ENCODE measurements around the gene ZNF280D. TPM values are rescaled to one million over a fixed set of nuclear protein-coding genes. Genes with fewer than 3 reads are reported as not detected.
A peak's percentile ranks its signal among the peaks of the same experiment; 100 is the strongest.

ZNF280D gene
- total RNA-seq, 2 donors from 2014 or later: 24.9 to 27.4 TPM

DNA sequence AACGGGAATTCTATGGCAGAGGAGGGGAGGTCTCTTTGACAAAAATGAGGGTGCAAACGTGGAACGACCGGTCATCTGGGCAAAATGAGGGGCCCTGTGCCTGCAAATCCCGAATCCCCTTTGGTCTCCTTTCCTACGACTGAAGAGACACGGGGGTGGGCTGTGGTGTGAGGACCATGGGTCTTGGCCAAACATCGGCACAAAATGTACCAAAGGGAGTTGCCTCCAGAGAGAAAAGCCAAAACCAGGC, 498 bp downstream of the ZNF280D start:
- peak; percentile 45 for DNase-seq

DNA sequence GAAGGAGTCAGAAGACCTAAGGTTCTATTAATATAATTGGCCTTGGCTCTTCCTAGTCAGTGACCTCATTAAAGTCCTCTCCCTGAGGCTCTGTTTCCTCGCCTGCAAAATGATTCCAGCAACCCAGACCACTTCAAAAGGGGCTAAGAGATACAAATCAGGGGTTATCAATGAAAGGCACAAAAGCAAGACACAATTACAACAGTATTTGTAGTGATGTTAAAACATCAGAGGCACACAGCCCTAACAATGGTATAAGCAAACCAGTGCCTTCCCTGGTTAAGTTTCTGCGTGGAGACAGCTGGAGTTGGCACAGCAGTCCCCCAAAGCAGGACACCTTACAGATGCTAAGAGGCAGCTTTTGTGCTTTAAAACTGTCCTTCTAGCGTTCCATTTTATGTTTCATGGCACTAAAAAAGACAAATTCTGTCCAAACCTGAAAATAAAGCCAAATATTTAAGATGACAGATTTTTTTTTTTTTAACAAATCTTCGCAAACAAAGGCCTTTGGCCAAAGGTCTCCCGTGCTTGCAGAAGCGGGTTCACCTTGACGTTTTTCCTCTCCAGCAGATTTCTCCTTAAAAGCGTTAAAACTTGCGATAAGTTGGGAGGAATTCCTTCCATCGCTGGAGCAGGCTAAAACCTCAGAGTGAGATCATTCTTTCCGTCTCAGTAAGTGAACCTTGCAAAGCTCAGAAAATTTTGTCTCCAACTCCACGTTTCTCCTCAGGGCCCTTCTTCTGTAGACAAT, 999 bp downstream of the ZNF280D start:
- peak; percentile 27 for DNase-seq
- intact Hi-C loops (cut with DNase I): no loop called here
- TF ChIP-seq, protein P1, sequence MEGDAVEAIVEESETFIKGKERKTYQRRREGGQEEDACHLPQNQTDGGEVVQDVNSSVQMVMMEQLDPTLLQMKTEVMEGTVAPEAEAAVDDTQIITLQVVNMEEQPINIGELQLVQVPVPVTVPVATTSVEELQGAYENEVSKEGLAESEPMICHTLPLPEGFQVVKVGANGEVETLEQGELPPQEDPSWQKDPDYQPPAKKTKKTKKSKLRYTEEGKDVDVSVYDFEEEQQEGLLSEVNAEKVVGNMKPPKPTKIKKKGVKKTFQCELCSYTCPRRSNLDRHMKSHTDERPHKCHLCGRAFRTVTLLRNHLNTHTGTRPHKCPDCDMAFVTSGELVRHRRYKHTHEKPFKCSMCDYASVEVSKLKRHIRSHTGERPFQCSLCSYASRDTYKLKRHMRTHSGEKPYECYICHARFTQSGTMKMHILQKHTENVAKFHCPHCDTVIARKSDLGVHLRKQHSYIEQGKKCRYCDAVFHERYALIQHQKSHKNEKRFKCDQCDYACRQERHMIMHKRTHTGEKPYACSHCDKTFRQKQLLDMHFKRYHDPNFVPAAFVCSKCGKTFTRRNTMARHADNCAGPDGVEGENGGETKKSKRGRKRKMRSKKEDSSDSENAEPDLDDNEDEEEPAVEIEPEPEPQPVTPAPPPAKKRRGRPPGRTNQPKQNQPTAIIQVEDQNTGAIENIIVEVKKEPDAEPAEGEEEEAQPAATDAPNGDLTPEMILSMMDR (IDR thresholded peaks at IDR 0.05): no peak
- peak overlapping the region; percentile 87 to 88 for H3K9ac ChIP-seq (ENCODE audit: low read depth in 2 of 2, low read length in 2 of 2)
- H3K36me3 ChIP-seq: no peaks in the 10 kb centered on the region
- H3K9me3 ChIP-seq: no peaks in the 10 kb centered on the region
- H3K27me3 ChIP-seq: no peaks in the 10 kb centered on the region
- peak overlapping the region; percentile 61 for H3K4me3 ChIP-seq
- peak overlapping the region; percentile 94 for H3K27ac ChIP-seq
- no peaks in the 10 kb centered on the region for H3K4me1 ChIP-seq

More for the DNA sequence above, 498 bp downstream of the ZNF280D start:
- Histone ChIP-seq H3K36me3 (no peaks in the 10 kb centered on the region), H3K27me3 (no peaks in the 10 kb centered on the region), H3K9me3 (no peaks in the 10 kb centered on the region), H3K4me1 (peaks cover under 1% of the 10 kb centered on the region), H3K4me3 (peak overlapping the region; percentile 61), H3K9ac (ENCODE audit: low read depth in 2 of 2, low read length in 2 of 2) (peak overlapping the region; percentile 87 to 88), H3K27ac (peak overlapping the region; percentile 94)
- TF ChIP-seq, protein P1 (IDR thresholded peaks at IDR 0.05): no peak
- intact Hi-C loops (cut with DNase I): no loop called here

DNA sequence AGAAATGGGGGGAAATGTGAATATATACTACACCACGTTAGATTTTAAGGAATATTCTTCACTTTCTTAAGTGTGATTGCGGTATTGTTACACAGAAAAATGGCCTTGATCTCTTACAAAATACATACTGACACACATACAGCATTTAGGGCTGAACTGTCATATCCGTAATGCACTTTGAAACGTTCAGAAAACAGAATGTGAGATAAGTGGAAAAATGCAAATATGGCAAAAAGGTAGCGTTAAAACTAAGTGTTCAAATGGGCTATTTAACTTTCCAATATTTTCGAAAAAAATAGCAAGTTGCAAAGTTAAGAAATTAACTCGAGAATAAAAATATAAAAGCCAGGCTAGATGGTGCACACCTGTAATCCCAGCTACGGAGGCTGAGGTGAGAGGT, 1.8 kb downstream of the ZNF280D start:
- Histone ChIP-seq H3K9ac (ENCODE audit: low read depth in 2 of 2, low read length in 2 of 2) (peak overlapping the region; percentile 40 to 87), H3K27me3 (no peaks in the 10 kb centered on the region), H3K4me1 (no peaks in the 10 kb centered on the region), H3K9me3 (no peaks in the 10 kb centered on the region), H3K4me3 (no peak overlapping the region), H3K27ac (peak overlapping the region; percentile 94), H3K36me3 (no peaks in the 10 kb centered on the region)
- TF ChIP-seq, protein P1 (IDR thresholded peaks at IDR 0.05): no peak
- intact Hi-C loops (cut with DNase I): no loop called here
- no peak for DNase-seq

DNA sequence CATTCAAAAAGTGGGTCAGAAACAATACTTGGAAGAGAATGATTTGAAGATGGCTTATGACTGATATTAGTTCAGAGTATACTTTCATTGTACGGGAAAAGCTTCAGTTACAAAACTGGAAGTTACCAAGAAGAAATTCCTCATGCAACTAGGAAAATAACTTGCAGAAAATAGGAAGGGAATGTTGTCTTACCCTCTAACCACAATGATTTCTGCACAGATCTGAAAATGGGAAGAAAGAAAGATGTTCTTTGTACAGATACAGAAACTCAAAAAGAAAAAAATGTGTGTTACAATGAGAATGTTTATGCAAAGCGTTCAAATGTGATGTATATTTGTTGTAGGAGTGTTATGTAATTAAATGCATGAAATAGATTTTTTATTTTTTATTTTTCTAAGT, 3.7 kb downstream of the ZNF280D start:
- intact Hi-C loops (cut with DNase I): no loop called here
- Histone ChIP-seq H3K9ac (ENCODE audit: low read depth in 2 of 2, low read length in 2 of 2) (no peak overlapping the region), H3K4me3 (no peak overlapping the region), H3K27ac (no peak overlapping the region), H3K9me3 (no peaks in the 10 kb centered on the region), H3K36me3 (no peaks in the 10 kb centered on the region), H3K27me3 (no peaks in the 10 kb centered on the region), H3K4me1 (no peaks in the 10 kb centered on the region)
- no peak for DNase-seq
- TF ChIP-seq, protein P1 (IDR thresholded peaks at IDR 0.05): no peak

DNA sequence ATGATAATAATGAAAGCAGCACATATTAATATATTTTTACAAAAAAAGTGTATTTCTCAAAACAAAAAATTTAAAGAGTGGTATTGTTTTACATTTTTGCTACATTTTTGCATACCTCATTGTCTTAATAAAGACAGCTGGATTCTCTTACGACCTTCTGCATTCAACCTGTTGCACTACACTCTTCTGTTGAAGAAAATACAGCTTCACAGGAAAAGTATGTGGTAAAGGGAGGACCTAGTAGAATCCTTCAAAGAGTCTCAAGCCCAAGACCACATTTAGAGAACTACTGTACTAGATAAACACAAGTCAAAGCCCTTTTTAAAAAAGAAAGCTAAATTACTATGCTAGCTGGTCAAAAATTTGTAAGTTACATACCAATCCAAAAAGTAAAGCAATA, 7.9 kb downstream of the ZNF280D start:
- H3K4me1 ChIP-seq: no peaks in the 10 kb centered on the region
- H3K9me3 ChIP-seq: no peaks in the 10 kb centered on the region
- intact Hi-C loops (cut with DNase I): no loop called here
- H3K4me3 ChIP-seq: no peak overlapping the region
- no peak overlapping the region for H3K27ac ChIP-seq
- TF ChIP-seq, protein P1 (IDR thresholded peaks at IDR 0.05): no peak
- no peak overlapping the region for H3K9ac ChIP-seq (ENCODE audit: low read depth in 2 of 2, low read length in 2 of 2)
- DNase-seq: no peak
- H3K27me3 ChIP-seq: no peaks in the 10 kb centered on the region
- no peaks in the 10 kb centered on the region for H3K36me3 ChIP-seq

Data from colonic mucosa (tissue), 4 donors.